Measurements from ENCODE around the gene RPL10A. TPM values are rescaled to one million over a fixed set of nuclear protein-coding genes. Genes with fewer than 3 reads are reported as not detected.

RPL10A gene
- polyA plus RNA-seq, 1 donor (not counting 4 experiments of a cell fraction or from before 2014, with no cell fraction given) = 2,462 TPM

GRCh38 chr6:35478259-35478658 lies 10.1 kb downstream of the RPL10A start:
- no peak overlapping the region for H3K9ac ChIP-seq (ENCODE audit: control insufficient read depth, extremely low read depth, insufficient read depth, low read length)
- H3K4me1 ChIP-seq (ENCODE audit: control insufficient read depth, extremely low read depth, insufficient read depth, low read length) = no peaks in the 10 kb centered on the region
- H3K36me3 ChIP-seq (ENCODE audit: control insufficient read depth in 2 of 2, extremely low read depth in 1 of 2, insufficient read depth in 2 of 2, low read length in 2 of 2) = peaks cover 8 to 32% of the 10 kb centered on the region in 2 experiments
- no peaks in the 10 kb centered on the region for H3K9me3 ChIP-seq (ENCODE audit: control insufficient read depth, low read depth, low read length)
- DNase-seq (ENCODE audit: low read depth, low spot score) = no peak
- H3K27me3 ChIP-seq (ENCODE audit: control insufficient read depth, extremely low read depth, insufficient read depth, low read length) = no peaks in the 10 kb centered on the region
- TF ChIP-seq CTCF (optimal IDR thresholded peaks at IDR 0.05 in 1 of 3, IDR thresholded peaks at IDR 0.05 in 1 of 3, conservative IDR thresholded peaks at IDR 0.05 in 1 of 3; ENCODE audit: extremely low read depth in 1 of 3, insufficient read depth in 2 of 3, low read length in 3 of 3) (no peak), EZH2 (IDR thresholded peaks at IDR 0.05; ENCODE audit: low read length) (no peak)
- H3K4me3 ChIP-seq (ENCODE audit: control insufficient read depth in 2 of 3, extremely low read depth in 1 of 3, insufficient read depth in 2 of 3, low read depth in 1 of 3, low read length in 3 of 3) = no peak overlapping the region
- H3K27ac ChIP-seq (ENCODE audit: control insufficient read depth, insufficient read depth, low read length) = no peak overlapping the region
- no peak overlapping the region for H3K4me2 ChIP-seq (ENCODE audit: control insufficient read depth, extremely low read depth, insufficient read depth, low read depth, low read length)
- FAIRE-seq = no peak
- dilution Hi-C loops (cut with MboI; ENCODE audit: extremely low pct_ligation_motif_present, low sequenced_read_pairs) = no loop called here
- H4K20me1 ChIP-seq (ENCODE audit: control insufficient read depth, extremely low read depth, insufficient read depth, low read length) = peaks cover under 1% of the 10 kb centered on the region
- no peaks in the 10 kb centered on the region for H3K9me1 ChIP-seq (ENCODE audit: control insufficient read depth, extremely low read depth, insufficient read depth, low read length)
- no peak overlapping the region for H2AFZ ChIP-seq (ENCODE audit: control insufficient read depth, low read length)
- H3K79me2 ChIP-seq (ENCODE audit: control insufficient read depth, insufficient read depth, low read length) = no peaks in the 10 kb centered on the region

- FAIRE-seq = no peak
- Histone ChIP-seq H3K27ac (ENCODE audit: control insufficient read depth, insufficient read depth, low read length) (no peak overlapping the region), H2AFZ (ENCODE audit: control insufficient read depth, low read length) (no peak overlapping the region), H3K4me2 (ENCODE audit: control insufficient read depth, extremely low read depth, insufficient read depth, low read depth, low read length) (no peak overlapping the region), H4K20me1 (ENCODE audit: control insufficient read depth, extremely low read depth, insufficient read depth, low read length) (no peaks in the 10 kb centered on the region), H3K9me3 (ENCODE audit: control insufficient read depth, low read depth, low read length) (no peaks in the 10 kb centered on the region), H3K27me3 (ENCODE audit: control insufficient read depth, extremely low read depth, insufficient read depth, low read length) (no peaks in the 10 kb centered on the region), H3K4me3 (ENCODE audit: control insufficient read depth in 2 of 3, extremely low read depth in 1 of 3, insufficient read depth in 2 of 3, low read depth in 1 of 3, low read length in 3 of 3) (no peak overlapping the region), H3K9me1 (ENCODE audit: control insufficient read depth, extremely low read depth, insufficient read depth, low read length) (no peaks in the 10 kb centered on the region), H3K36me3 (ENCODE audit: control insufficient read depth in 2 of 2, extremely low read depth in 1 of 2, insufficient read depth in 2 of 2, low read length in 2 of 2) (peaks cover 8 to 25% of the 10 kb centered on the region in 2 experiments), H3K79me2 (ENCODE audit: control insufficient read depth, insufficient read depth, low read length) (no peaks in the 10 kb centered on the region), H3K4me1 (ENCODE audit: control insufficient read depth, extremely low read depth, insufficient read depth, low read length) (peaks cover 7% of the 10 kb centered on the region), H3K9ac (ENCODE audit: control insufficient read depth, extremely low read depth, insufficient read depth, low read length) (no peak overlapping the region)
- dilution Hi-C loops (cut with MboI; ENCODE audit: extremely low pct_ligation_motif_present, low sequenced_read_pairs) = no loop called here
- no peak for DNase-seq (ENCODE audit: low read depth, low spot score)
- TF ChIP-seq EZH2 (IDR thresholded peaks at IDR 0.05; ENCODE audit: low read length) = no peak
- no peak for TF ChIP-seq CTCF (optimal IDR thresholded peaks at IDR 0.05 in 1 of 3, IDR thresholded peaks at IDR 0.05 in 1 of 3, conservative IDR thresholded peaks at IDR 0.05 in 1 of 3; ENCODE audit: extremely low read depth in 1 of 3, insufficient read depth in 2 of 3, low read length in 3 of 3)
These were observed 12.0 kb downstream of the RPL10A start for GRCh38 chr6:35480176-35480575.
